ENCODE results near the gene KDM7A.

KDM7A gene

GRCh38 chr7:140085447-140085846 lies 91.3 kb downstream of the KDM7A start:
- DNase-seq (ENCODE audit: low read depth in 1 of 2, low spot score in 1 of 2): no peak

- DNase-seq (ENCODE audit: low read depth in 1 of 2, low spot score in 1 of 2): no peak
These were observed 91.8 kb downstream of the KDM7A start for GRCh38 chr7:140084972-140085371.

GRCh38 chr7:140084142-140084655 lies 92.6 kb downstream of the KDM7A start:
- no peak for DNase-seq (ENCODE audit: low read depth in 1 of 2, low spot score in 1 of 2)

- no peak for DNase-seq (ENCODE audit: low read depth in 1 of 2, low spot score in 1 of 2)
These were observed 94.0 kb downstream of the KDM7A start for GRCh38 chr7:140082770-140083169.

- no peak for DNase-seq (ENCODE audit: low read depth in 1 of 2, low spot score in 1 of 2)
These were observed 94.9 kb downstream of the KDM7A start for GRCh38 chr7:140081774-140082425.

- DNase-seq (ENCODE audit: low read depth in 1 of 2, low spot score in 1 of 2): no peak
These were observed 95.9 kb downstream of the KDM7A start for GRCh38 chr7:140080919-140081318.

- DNase-seq (ENCODE audit: low read depth in 1 of 2, low spot score in 1 of 2): no peak
These were observed 97.7 kb downstream of the KDM7A start for GRCh38 chr7:140079121-140079536.

- DNase-seq (ENCODE audit: low read depth in 1 of 2, low spot score in 1 of 2): no peak
These were observed 98.4 kb downstream of the KDM7A start for GRCh38 chr7:140078392-140078791.

GRCh38 chr7:140074780-140075179 lies 102.0 kb downstream of the KDM7A start:
- no peak for DNase-seq (ENCODE audit: low read depth in 1 of 2, low spot score in 1 of 2)

GRCh38 chr7:140070546-140070945 lies 106.2 kb downstream of the KDM7A start:
- no peak for DNase-seq (ENCODE audit: low read depth in 1 of 2, low spot score in 1 of 2)

- DNase-seq (ENCODE audit: low read depth in 1 of 2, low spot score in 1 of 2): no peak
These were observed 107.4 kb downstream of the KDM7A start for GRCh38 chr7:140069298-140069949.

GRCh38 chr7:140068033-140068432 lies 108.8 kb downstream of the KDM7A start:
- DNase-seq (ENCODE audit: low read depth in 1 of 2, low spot score in 1 of 2): no peak

GRCh38 chr7:140067052-140067451 lies 109.7 kb downstream of the KDM7A start:
- DNase-seq (ENCODE audit: low read depth in 1 of 2, low spot score in 1 of 2): no peak

- peak; percentile 63 to 68 for DNase-seq (ENCODE audit: low read depth in 1 of 2, low spot score in 1 of 2)
These were observed 114.1 kb downstream of the KDM7A start, which contains the start of gene PARP12 for GRCh38 chr7:140062528-140063299. Gene PARP12, minus strand, starts transcription at chr7:140062951. Its CDS starts 104 bp downstream, at chr7:140062847.

GRCh38 chr7:140062118-140062527 lies 114.7 kb downstream of the KDM7A start:
- DNase-seq (ENCODE audit: low read depth in 1 of 2, low spot score in 1 of 2): peak; percentile 13 to 19

GRCh38 chr7:140061607-140061930 lies 115.2 kb downstream of the KDM7A start:
- DNase-seq (ENCODE audit: low read depth in 1 of 2, low spot score in 1 of 2): no peak

GRCh38 chr7:140060788-140061606 lies 115.8 kb downstream of the KDM7A start:
- DNase-seq (ENCODE audit: low read depth in 1 of 2, low spot score in 1 of 2): no peak

GRCh38 chr7:140060243-140060630 lies 116.5 kb downstream of the KDM7A start:
- no peak for DNase-seq (ENCODE audit: low read depth in 1 of 2, low spot score in 1 of 2)

GRCh38 chr7:140059273-140060242 lies 117.2 kb downstream of the KDM7A start:
- DNase-seq (ENCODE audit: low read depth in 1 of 2, low spot score in 1 of 2): peak in 1 of 2 donors; percentile 47

- no peak for DNase-seq (ENCODE audit: low read depth in 1 of 2, low spot score in 1 of 2)
These were observed 118.3 kb downstream of the KDM7A start for GRCh38 chr7:140058517-140058916.
